HCT116 (cell line): ENCODE data around the gene PIK3CA. TPM values are rescaled to one million over a fixed set of nuclear protein-coding genes. Genes with fewer than 3 reads are reported as not detected.

Experiments
- ATAC-seq: fragments of 200-7000 bp; cut with Tn5 transposase; 2 replicates; pipeline ENCODE4 v1.9.1; 2020; ENCODE audit warnings: mild to moderate bottlenecking, moderate library complexity
- BruUV-seq: library from RNA; stranded (reverse); fragments of 400-500 nt; replicated peaks from 2 replicates; lab custom pipeline; 2021; lab: Mats Ljungman, UMichigan
- CTCF ChIA-PET: fragments of 300-600 bp; sonication (Branson Sonifier 250); formaldehyde crosslinking; loops from one replicate; lab custom pipeline; 2021; ENCODE audit warnings: antibody characterized with exemption; lab: Charles Lee
- POLR2A ChIA-PET: fragments of 300-600, 350-600 bp; sonication (Branson Sonifier 250); formaldehyde crosslinking; loops from one replicate; lab custom pipeline; 2021; ENCODE audit warnings: antibody characterized with exemption; lab: Charles Lee
- RAD21 ChIA-PET, 2 experiments: fragments of 300-600 bp; sonication (Branson Sonifier 250); formaldehyde crosslinking; loops; one replicate each; lab custom pipeline; 2023; ENCODE audit warnings: low total read pairs in 2 of 2; ENCODE audit not compliant: uncharacterized antibody in 2 of 2, unreplicated experiment in 2 of 2, low non-redundant PET in 1 of 2; lab: Charles Lee
- DNase-seq: peaks from one replicate; pipeline ENCODE4 v3.0.0-alpha.2; 2010; ENCODE audit warnings: low read depth, low spot score
- H2AFZ ChIP-seq: fragments of 200-600 bp; shearing (Covaris generic), sonication (generic); 2 replicates; pipeline ENCODE4 v1.6.1; 2017; ENCODE audit warnings: low read depth, mixed run types, mixed read lengths, antibody characterized with exemption, low read length; ENCODE audit not compliant: poor library complexity, severe bottlenecking
- H3K27ac ChIP-seq: 2 replicates; pipeline ENCODE4 v1.5.1; 2012; ENCODE audit warnings: low read depth, low read length
- H3K27me3 ChIP-seq: fragments of 200-600 bp; sonication (generic); 2 replicates; pipeline ENCODE4 v1.6.1; 2016; ENCODE audit warnings: mixed run types, low read length, mixed read lengths; ENCODE audit not compliant: insufficient read depth
- H3K36me3 ChIP-seq, 2 experiments: fragments of 200-500 bp in 1 of 2; fragments of 200-600 bp in 1 of 2; sonication (Bioruptor generic) in 1 of 2; sonication (generic) in 1 of 2; 2 replicates each; pipeline versions ENCODE4 v1.5.1 to v1.6.1; 2014 to 2016; ENCODE audit warnings: low read length in 2 of 2, inconsistent platforms in 1 of 2, mixed read lengths in 1 of 2, mixed run types in 1 of 2; ENCODE audit not compliant: insufficient read depth in 2 of 2, control insufficient read depth in 1 of 2
- H3K4me1 ChIP-seq, 2 experiments: fragments of 200-600 bp in 1 of 2; sonication (generic) in 1 of 2; 2 replicates each; pipeline versions ENCODE4 v1.5.1 to v1.6.1; 2012 to 2017; ENCODE audit warnings: low read length in 2 of 2, inconsistent platforms in 1 of 2, mild to moderate bottlenecking in 1 of 2, mixed read lengths in 1 of 2, mixed run types in 1 of 2, moderate library complexity in 1 of 2; ENCODE audit not compliant: insufficient read depth in 2 of 2, control insufficient read depth in 1 of 2
- H3K4me2 ChIP-seq: fragments of 200-600 bp; sonication (generic); 2 replicates; pipeline ENCODE4 v1.6.1; 2017; ENCODE audit warnings: mixed run types, low read length, mixed read lengths
- H3K4me3 ChIP-seq, 2 experiments: fragments of 200-600 bp in 1 of 2; sonication (generic) in 1 of 2; replicated peaks in 1 of 2; 2 replicates each; pipeline ENCODE4 v1.5.1; 2011 to 2016; ENCODE audit warnings: low read length in 2 of 2, control low read depth in 1 of 2, low read depth in 1 of 2, mild to moderate bottlenecking in 1 of 2, mixed read lengths in 1 of 2, mixed run types in 1 of 2
- H3K79me2 ChIP-seq: fragments of 200-600 bp; sonication (generic); 2 replicates; pipeline ENCODE4 v1.6.1; 2017; ENCODE audit warnings: mild to moderate bottlenecking, mixed run types, low read length, moderate library complexity, mixed read lengths; ENCODE audit not compliant: insufficient read depth
- H3K9ac ChIP-seq: fragments of 200-600 bp; sonication (generic); 2 replicates; pipeline ENCODE4 v1.6.1; 2016; ENCODE audit warnings: low read length, mixed read lengths
- H3K9me2 ChIP-seq: fragments of 200-600 bp; sonication (generic), shearing (Covaris generic); 2 replicates; pipeline ENCODE4 v1.6.1; 2017; ENCODE audit warnings: mixed run types, mild to moderate bottlenecking, moderate library complexity; ENCODE audit not compliant: insufficient read depth
- H3K9me3 ChIP-seq, 2 experiments: fragments of 200-500 bp in 1 of 2; fragments of 200-600 bp in 1 of 2; sonication (Bioruptor generic) in 1 of 2; sonication (generic) in 1 of 2; 2 replicates each; pipeline ENCODE4 v1.6.1; 2014 to 2017; ENCODE audit warnings: low read length in 2 of 2, mixed read lengths in 2 of 2, inconsistent platforms in 1 of 2, low read depth in 1 of 2, mild to moderate bottlenecking in 1 of 2, mixed run types in 1 of 2, moderate library complexity in 1 of 2; ENCODE audit not compliant: control insufficient read depth in 1 of 2, insufficient read depth in 1 of 2
- H4K20me1 ChIP-seq: fragments of 200-600 bp; sonication (generic), shearing (Covaris generic); 2 replicates; pipeline ENCODE4 v1.6.1; 2017; ENCODE audit warnings: mixed run types, mild to moderate bottlenecking, moderate library complexity; ENCODE audit not compliant: insufficient read depth
- CBX3 ChIP-seq: IDR thresholded peaks from 2 replicates; pipeline ENCODE4 v1.6.1; 2012; ENCODE audit warnings: low read depth
- CEBPB ChIP-seq: IDR thresholded peaks from 2 replicates; pipeline ENCODE4 v1.6.1; 2012; ENCODE audit warnings: low read depth
- EGR1 ChIP-seq: IDR thresholded peaks from 2 replicates; pipeline ENCODE4 v1.6.1; 2012; ENCODE audit warnings: low read depth
- ELF1 ChIP-seq: IDR thresholded peaks from 2 replicates; pipeline ENCODE4 v1.6.1; 2012; ENCODE audit warnings: low read depth, borderline replicate concordance
- EZH2 ChIP-seq: fragments of 200-600 bp; sonication (generic); IDR thresholded peaks from 2 replicates; pipeline ENCODE4 v1.6.1; 2017; ENCODE audit warnings: antibody characterized with exemption, mixed run types
- EZH2phosphoT487 ChIP-seq: fragments of 200-600 bp; IDR thresholded peaks from 2 replicates; pipeline ENCODE4 v1.6.1; 2018; ENCODE audit warnings: antibody characterized with exemption, borderline replicate concordance
- FOSL1 ChIP-seq: IDR thresholded peaks from 2 replicates; pipeline ENCODE4 v1.6.1; 2012; ENCODE audit warnings: low read depth
- JUND ChIP-seq: IDR thresholded peaks from 2 replicates; pipeline ENCODE4 v1.6.1; 2012
- POLR2A ChIP-seq: IDR thresholded peaks from 2 replicates; pipeline ENCODE4 v1.7.0; 2011; ENCODE audit warnings: borderline replicate concordance; ENCODE audit not compliant: insufficient read depth, insufficient read length; ENCODE audit errors: extremely low read depth
- POLR2AphosphoS5 ChIP-seq: IDR thresholded peaks from 2 replicates; pipeline ENCODE4 v1.6.1; 2011; ENCODE audit warnings: mild to moderate bottlenecking, low read depth, low read length, moderate library complexity
- RAD21 ChIP-seq: IDR thresholded peaks from 2 replicates; pipeline ENCODE4 v1.6.1; 2012; ENCODE audit warnings: low read depth, mild to moderate bottlenecking
- REST ChIP-seq: IDR thresholded peaks from 2 replicates; pipeline ENCODE4 v1.6.1; 2012; ENCODE audit warnings: low read depth
- SIN3A ChIP-seq: IDR thresholded peaks from 2 replicates; pipeline ENCODE4 v1.6.1; 2012; ENCODE audit warnings: low read depth
- SP1 ChIP-seq: IDR thresholded peaks from 2 replicates; pipeline ENCODE4 v1.6.1; 2012; ENCODE audit warnings: low read depth
- SRF ChIP-seq: IDR thresholded peaks from 2 replicates; pipeline ENCODE4 v1.6.1; 2012; ENCODE audit warnings: low read depth
- TCF7L2 ChIP-seq: IDR thresholded peaks from 2 replicates; pipeline ENCODE4 v1.7.0; 2011; ENCODE audit warnings: borderline replicate concordance, inconsistent platforms; ENCODE audit not compliant: insufficient read depth, insufficient read length; ENCODE audit errors: extremely low read depth
- YY1 ChIP-seq: IDR thresholded peaks from 2 replicates; pipeline ENCODE4 v1.6.1; 2011; ENCODE audit warnings: low read length, low read depth, moderate library complexity, mild to moderate bottlenecking; ENCODE audit not compliant: insufficient replicate concordance; ENCODE audit errors: extremely low read depth
- ZFX ChIP-seq: fragments of 450-650 bp; IDR thresholded peaks from 2 replicates; pipeline ENCODE4 v1.6.1; 2017
- ZNF274 ChIP-seq: fragments of 200-500 bp; sonication (Bioruptor generic); IDR thresholded peaks from 2 replicates; pipeline ENCODE4 v1.6.1; 2014; ENCODE audit warnings: mild to moderate bottlenecking, low read depth, low read length, inconsistent platforms
- intact Hi-C: fragments of 100-400 bp; cut with micrococcal nuclease; formaldehyde crosslinking; loops from 2 replicates; pipeline ENCODE4 v1.10.0; 2022
- total RNA-seq: library from RNA; stranded (reverse); gene quantifications from one replicate; pipeline ENCODE4 v1.2.1, GENCODE V29; 2021; ENCODE audit not compliant: unreplicated experiment
- TF ChIP-seq, protein P1 (sequence below): IDR thresholded peaks from 2 replicates; pipeline ENCODE4 v1.6.1; 2012
- TF ChIP-seq, protein P2 (sequence below): IDR thresholded peaks from 2 replicates; pipeline ENCODE4 v1.6.1; 2011; ENCODE audit warnings: mild to moderate bottlenecking, low read length, moderate library complexity; ENCODE audit not compliant: insufficient replicate concordance; ENCODE audit errors: extremely low read depth

The PIK3CA gene
- total RNA-seq, 1 experiment from 2014 or later, result 17.9 TPM

DNA sequence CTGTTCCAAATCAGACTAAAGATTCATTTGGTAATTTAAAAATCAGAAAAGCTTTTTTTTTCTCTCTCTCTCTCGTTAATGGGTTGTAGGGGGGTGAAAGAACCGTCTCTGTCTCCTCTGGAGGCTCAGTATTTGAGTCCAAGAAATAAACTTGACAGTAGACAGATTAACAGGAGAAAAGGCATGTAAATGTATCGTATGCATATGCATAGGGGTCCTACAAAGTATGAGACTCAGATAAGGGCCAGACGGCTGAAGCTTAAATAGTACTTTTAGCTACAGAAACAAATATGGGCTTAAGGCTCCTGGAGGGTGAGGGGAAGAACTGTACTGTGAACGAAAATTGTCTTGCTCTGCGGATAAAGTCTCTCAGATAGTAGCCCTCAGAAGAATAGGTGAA lies 42.4 kb downstream of the PIK3CA start (continued):
- no peak for TF ChIP-seq ELF1
- TF ChIP-seq POLR2A, result no peak
- no peak for TF ChIP-seq CBX3
- TF ChIP-seq SP1, result no peak
- no peak for TF ChIP-seq RAD21
- TF ChIP-seq POLR2AphosphoS5, result no peak
- no peak for TF ChIP-seq CEBPB
- no peak for TF ChIP-seq YY1
- no peak for TF ChIP-seq EZH2
- TF ChIP-seq SIN3A, result no peak
- TF ChIP-seq, protein P1, sequence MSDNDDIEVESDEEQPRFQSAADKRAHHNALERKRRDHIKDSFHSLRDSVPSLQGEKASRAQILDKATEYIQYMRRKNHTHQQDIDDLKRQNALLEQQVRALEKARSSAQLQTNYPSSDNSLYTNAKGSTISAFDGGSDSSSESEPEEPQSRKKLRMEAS, result no peak

DNA sequence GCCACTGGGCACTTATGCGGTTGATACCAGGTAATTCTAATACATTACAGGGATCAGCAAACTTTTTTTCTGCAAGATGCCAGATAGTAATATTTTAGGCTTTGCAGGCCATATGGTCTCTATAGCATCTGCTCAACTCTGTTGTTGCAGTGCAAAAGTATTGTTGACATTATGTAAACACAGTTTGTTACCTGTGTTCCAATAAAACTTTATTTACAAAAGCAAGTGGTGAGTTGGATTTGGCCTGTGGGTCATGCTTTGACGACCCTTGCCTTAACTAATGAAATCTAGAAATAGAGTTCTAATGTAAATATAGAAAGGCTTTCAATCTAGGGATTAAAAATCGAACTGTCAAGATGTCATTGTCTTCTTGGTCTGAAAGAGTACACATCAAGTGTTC lies 44.4 kb downstream of the PIK3CA start:
- no peak overlapping the region for H3K9ac ChIP-seq
- H3K4me2 ChIP-seq, result no peak overlapping the region
- no peaks in the 10 kb centered on the region for H3K9me3 ChIP-seq
- TF ChIP-seq SIN3A (no peak), TCF7L2 (no peak), REST (no peak), SP1 (no peak), RAD21 (no peak), ZNF274 (no peak), POLR2A (no peak), EGR1 (no peak), CBX3 (no peak), EZH2phosphoT487 (no peak), POLR2AphosphoS5 (no peak), SRF (no peak), YY1 (no peak), FOSL1 (no peak), ZFX (no peak), EZH2 (no peak), ELF1 (no peak), JUND (no peak)
- TF ChIP-seq, protein P1, result no peak
- TF ChIP-seq, protein P2, sequence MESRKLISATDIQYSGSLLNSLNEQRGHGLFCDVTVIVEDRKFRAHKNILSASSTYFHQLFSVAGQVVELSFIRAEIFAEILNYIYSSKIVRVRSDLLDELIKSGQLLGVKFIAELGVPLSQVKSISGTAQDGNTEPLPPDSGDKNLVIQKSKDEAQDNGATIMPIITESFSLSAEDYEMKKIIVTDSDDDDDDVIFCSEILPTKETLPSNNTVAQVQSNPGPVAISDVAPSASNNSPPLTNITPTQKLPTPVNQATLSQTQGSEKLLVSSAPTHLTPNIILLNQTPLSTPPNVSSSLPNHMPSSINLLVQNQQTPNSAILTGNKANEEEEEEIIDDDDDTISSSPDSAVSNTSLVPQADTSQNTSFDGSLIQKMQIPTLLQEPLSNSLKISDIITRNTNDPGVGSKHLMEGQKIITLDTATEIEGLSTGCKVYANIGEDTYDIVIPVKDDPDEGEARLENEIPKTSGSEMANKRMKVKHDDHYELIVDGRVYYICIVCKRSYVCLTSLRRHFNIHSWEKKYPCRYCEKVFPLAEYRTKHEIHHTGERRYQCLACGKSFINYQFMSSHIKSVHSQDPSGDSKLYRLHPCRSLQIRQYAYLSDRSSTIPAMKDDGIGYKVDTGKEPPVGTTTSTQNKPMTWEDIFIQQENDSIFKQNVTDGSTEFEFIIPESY, result no peak
- H3K27me3 ChIP-seq, result no peaks in the 10 kb centered on the region
- H3K9me2 ChIP-seq, result no peaks in the 10 kb centered on the region
- no peak for ATAC-seq
- no peaks in the 10 kb centered on the region for H3K4me1 ChIP-seq
- no peak for DNase-seq
- H3K27ac ChIP-seq, result no peak overlapping the region
- ChIA-PET POLR2A (no interaction called here), RAD21 (no interaction called here), CTCF (no interaction called here)
- H4K20me1 ChIP-seq, result no peaks in the 10 kb centered on the region
- H3K4me3 ChIP-seq, result no peak overlapping the region
- no peaks in the 10 kb centered on the region for H3K79me2 ChIP-seq
- no peak overlapping the region for H2AFZ ChIP-seq
- BruUV-seq, result no TSS peak
- intact Hi-C loops, result no loop called here
- H3K36me3 ChIP-seq, result no peaks in the 10 kb centered on the region
